ENCODE data around the gene HSFX3.

DNA sequence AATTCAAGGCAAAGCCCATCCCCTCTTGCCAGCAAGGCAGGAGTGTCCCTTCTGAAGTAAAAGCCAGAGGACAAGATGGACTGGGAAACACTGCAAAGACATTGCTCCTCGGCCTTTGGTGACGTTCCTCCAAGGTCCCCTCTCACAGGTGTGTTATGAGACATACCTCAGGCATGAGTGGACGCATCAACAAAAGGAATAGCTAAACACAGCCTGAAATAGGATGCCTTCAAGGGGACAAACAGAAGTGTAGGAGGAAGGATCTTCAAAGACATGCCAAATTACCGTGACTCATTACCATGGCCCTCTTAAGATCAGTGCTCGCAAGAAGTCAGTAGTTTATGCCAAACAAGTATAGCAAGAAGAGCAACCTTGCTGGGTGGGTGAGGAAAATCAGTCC is 38.6 kb downstream of the HSFX3 start:
- TF ChIP-seq, protein P1, sequence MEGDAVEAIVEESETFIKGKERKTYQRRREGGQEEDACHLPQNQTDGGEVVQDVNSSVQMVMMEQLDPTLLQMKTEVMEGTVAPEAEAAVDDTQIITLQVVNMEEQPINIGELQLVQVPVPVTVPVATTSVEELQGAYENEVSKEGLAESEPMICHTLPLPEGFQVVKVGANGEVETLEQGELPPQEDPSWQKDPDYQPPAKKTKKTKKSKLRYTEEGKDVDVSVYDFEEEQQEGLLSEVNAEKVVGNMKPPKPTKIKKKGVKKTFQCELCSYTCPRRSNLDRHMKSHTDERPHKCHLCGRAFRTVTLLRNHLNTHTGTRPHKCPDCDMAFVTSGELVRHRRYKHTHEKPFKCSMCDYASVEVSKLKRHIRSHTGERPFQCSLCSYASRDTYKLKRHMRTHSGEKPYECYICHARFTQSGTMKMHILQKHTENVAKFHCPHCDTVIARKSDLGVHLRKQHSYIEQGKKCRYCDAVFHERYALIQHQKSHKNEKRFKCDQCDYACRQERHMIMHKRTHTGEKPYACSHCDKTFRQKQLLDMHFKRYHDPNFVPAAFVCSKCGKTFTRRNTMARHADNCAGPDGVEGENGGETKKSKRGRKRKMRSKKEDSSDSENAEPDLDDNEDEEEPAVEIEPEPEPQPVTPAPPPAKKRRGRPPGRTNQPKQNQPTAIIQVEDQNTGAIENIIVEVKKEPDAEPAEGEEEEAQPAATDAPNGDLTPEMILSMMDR (IDR thresholded peaks at IDR 0.05; ENCODE audit: borderline replicate concordance, extremely low read depth, low read length, poor library complexity, severe bottlenecking), result no peak
- no peak for TF ChIP-seq EZH2 (IDR thresholded peaks at IDR 0.05; ENCODE audit: borderline replicate concordance, low read depth, low read length, severe bottlenecking)

All from DND-41 (cell line).